HL-60 (cell line): ENCODE measurements around the gene ZNF547.

Experiments
- DNase-seq, 2 experiments: peaks; one replicate each; pipeline ENCODE4 v3.0.0-alpha.2; 2010 to 2020; ENCODE audit warnings: low read depth in 1 of 2, low spot score in 1 of 2
- H3K27ac ChIP-seq: fragments of 250-450 bp; sonication (Bioruptor Pico); replicated peaks from 2 replicates; pipeline ENCODE4 v1.5.1; 2020; ENCODE audit warnings: mild to moderate bottlenecking, moderate library complexity
- H3K27me3 ChIP-seq: fragments of 250-450 bp; sonication (Bioruptor Pico); 2 replicates; pipeline ENCODE4 v1.5.1; 2021; ENCODE audit warnings: mild to moderate bottlenecking, moderate library complexity; ENCODE audit not compliant: insufficient read depth, poor library complexity, severe bottlenecking
- H3K4me3 ChIP-seq: replicated peaks from 2 replicates; pipeline ENCODE4 v1.5.1; 2011; ENCODE audit warnings: mild to moderate bottlenecking, control low read depth, low read length; ENCODE audit not compliant: insufficient read depth
- GABPA ChIP-seq: IDR thresholded peaks from 2 replicates; pipeline ENCODE4 v1.6.1; 2012; ENCODE audit warnings: low read depth
- POLR2AphosphoS5 ChIP-seq: IDR thresholded peaks from 2 replicates; pipeline ENCODE4 v1.6.1; 2012; ENCODE audit warnings: low read depth
- SPI1 ChIP-seq: IDR thresholded peaks from 2 replicates; pipeline ENCODE4 v1.6.1; 2012; ENCODE audit warnings: low read depth, mild to moderate bottlenecking, borderline replicate concordance
- TF ChIP-seq, protein P1 (sequence below): IDR thresholded peaks from 2 replicates; pipeline ENCODE4 v1.6.1; 2012; ENCODE audit warnings: low read depth; ENCODE audit not compliant: insufficient replicate concordance
- TF ChIP-seq, protein P2 (sequence below): IDR thresholded peaks from one replicate; pipeline ENCODE4 v1.5.1; 2011; ENCODE audit warnings: low read length, control low read depth, inconsistent platforms; ENCODE audit not compliant: insufficient read depth

ZNF547 gene

DNA sequence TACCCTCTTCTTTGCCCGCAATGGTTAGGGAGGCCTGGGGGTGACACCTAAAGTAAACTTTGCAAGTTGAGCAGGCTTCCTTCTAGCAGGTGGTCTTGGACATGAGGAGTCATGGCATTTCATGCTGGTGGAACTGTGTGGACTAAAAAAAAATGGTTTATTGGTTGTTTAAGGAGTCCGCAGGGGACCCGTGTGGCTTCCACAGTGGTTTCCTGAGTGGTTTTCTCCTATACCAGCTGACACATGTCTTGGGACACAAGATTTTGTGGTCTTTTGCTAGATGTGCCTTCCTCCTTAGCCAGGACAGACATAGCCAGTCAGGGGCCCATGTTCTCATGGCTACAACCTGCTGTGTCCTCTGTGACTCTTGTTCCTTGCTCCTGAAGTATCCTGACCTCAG lies 41.6 kb upstream of the ZNF547 start:
- Histone ChIP-seq H3K27me3 (no peaks in the 10 kb centered on the region), H3K27ac (no peak overlapping the region), H3K4me3 (peak overlapping the region; percentile 89)
- TF ChIP-seq, protein P1, sequence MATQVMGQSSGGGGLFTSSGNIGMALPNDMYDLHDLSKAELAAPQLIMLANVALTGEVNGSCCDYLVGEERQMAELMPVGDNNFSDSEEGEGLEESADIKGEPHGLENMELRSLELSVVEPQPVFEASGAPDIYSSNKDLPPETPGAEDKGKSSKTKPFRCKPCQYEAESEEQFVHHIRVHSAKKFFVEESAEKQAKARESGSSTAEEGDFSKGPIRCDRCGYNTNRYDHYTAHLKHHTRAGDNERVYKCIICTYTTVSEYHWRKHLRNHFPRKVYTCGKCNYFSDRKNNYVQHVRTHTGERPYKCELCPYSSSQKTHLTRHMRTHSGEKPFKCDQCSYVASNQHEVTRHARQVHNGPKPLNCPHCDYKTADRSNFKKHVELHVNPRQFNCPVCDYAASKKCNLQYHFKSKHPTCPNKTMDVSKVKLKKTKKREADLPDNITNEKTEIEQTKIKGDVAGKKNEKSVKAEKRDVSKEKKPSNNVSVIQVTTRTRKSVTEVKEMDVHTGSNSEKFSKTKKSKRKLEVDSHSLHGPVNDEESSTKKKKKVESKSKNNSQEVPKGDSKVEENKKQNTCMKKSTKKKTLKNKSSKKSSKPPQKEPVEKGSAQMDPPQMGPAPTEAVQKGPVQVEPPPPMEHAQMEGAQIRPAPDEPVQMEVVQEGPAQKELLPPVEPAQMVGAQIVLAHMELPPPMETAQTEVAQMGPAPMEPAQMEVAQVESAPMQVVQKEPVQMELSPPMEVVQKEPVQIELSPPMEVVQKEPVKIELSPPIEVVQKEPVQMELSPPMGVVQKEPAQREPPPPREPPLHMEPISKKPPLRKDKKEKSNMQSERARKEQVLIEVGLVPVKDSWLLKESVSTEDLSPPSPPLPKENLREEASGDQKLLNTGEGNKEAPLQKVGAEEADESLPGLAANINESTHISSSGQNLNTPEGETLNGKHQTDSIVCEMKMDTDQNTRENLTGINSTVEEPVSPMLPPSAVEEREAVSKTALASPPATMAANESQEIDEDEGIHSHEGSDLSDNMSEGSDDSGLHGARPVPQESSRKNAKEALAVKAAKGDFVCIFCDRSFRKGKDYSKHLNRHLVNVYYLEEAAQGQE, result no peak
- TF ChIP-seq GABPA (no peak), POLR2AphosphoS5 (no peak), SPI1 (no peak)
- TF ChIP-seq, protein P2, sequence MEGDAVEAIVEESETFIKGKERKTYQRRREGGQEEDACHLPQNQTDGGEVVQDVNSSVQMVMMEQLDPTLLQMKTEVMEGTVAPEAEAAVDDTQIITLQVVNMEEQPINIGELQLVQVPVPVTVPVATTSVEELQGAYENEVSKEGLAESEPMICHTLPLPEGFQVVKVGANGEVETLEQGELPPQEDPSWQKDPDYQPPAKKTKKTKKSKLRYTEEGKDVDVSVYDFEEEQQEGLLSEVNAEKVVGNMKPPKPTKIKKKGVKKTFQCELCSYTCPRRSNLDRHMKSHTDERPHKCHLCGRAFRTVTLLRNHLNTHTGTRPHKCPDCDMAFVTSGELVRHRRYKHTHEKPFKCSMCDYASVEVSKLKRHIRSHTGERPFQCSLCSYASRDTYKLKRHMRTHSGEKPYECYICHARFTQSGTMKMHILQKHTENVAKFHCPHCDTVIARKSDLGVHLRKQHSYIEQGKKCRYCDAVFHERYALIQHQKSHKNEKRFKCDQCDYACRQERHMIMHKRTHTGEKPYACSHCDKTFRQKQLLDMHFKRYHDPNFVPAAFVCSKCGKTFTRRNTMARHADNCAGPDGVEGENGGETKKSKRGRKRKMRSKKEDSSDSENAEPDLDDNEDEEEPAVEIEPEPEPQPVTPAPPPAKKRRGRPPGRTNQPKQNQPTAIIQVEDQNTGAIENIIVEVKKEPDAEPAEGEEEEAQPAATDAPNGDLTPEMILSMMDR, result no peak
- peak in 1 of 2 experiments; percentile 58 for DNase-seq

DNA sequence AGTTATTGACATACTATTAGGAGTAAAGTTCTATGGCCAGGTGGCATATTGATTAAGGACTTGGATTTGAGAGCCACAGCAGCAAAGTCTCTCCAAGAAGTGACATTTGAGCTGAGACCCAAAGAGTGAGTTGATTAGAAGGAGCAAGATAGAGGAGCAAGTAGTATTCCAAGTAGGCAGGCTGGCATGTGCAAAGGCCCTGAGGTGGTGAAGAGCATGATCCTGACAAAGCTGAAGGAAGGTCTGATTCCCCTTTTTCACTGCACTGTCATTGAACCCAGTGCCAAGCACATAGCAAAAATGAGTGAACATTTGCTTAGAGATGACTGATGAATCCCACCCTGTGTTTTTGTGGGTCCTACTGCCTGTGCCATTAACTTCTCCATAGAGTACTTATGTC lies 38.4 kb upstream of the ZNF547 start:
- Histone ChIP-seq H3K4me3 (no peak overlapping the region), H3K27me3 (no peaks in the 10 kb centered on the region), H3K27ac (no peak overlapping the region)
- no peak for TF ChIP-seq SPI1
- no peak for TF ChIP-seq GABPA
- TF ChIP-seq POLR2AphosphoS5, result no peak
- TF ChIP-seq, protein P1, result no peak
- DNase-seq, result no peak

DNA sequence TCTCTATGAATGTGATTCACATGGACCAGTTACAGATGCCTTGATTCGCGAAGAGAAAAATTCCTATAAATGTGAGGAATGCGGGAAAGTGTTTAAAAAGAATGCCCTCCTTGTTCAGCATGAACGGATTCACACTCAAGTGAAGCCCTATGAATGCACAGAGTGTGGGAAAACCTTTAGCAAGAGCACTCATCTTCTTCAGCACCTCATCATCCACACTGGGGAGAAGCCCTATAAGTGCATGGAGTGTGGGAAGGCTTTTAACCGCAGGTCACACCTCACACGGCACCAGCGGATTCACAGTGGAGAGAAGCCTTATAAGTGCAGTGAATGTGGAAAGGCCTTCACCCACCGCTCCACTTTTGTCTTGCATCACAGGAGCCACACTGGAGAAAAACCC lies 35.4 kb upstream of the ZNF547 start:
- no peaks in the 10 kb centered on the region for H3K27me3 ChIP-seq
- DNase-seq, result no peak
- H3K27ac ChIP-seq, result no peak overlapping the region
- TF ChIP-seq GABPA (no peak), SPI1 (no peak), POLR2AphosphoS5 (no peak)
- TF ChIP-seq, protein P2, result no peak
- TF ChIP-seq, protein P1, result no peak
- H3K4me3 ChIP-seq, result no peak overlapping the region

DNA sequence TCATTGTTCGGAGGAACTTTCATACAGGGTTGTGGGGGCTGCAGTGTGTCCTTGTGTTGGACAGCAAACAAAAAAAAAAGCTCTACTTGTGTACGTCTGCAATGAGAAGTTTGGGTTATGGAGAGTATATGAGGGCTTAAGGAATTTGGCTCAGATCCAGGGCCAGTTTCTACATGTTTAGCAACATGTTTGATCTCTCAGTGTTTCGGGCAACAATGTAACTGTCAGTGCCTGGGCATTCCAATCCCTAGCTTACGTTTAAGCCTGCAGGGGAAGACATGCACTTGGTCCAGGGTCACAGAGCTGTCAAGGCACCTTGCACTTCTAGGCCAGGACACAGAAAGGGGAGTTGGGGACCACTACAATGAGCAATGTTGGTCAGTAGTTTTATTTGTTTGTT lies 29.2 kb upstream of the ZNF547 start:
- DNase-seq, result no peak
- TF ChIP-seq, protein P1, result no peak
- TF ChIP-seq POLR2AphosphoS5 (no peak), GABPA (no peak), SPI1 (no peak)
- TF ChIP-seq, protein P2, result no peak
- Histone ChIP-seq H3K4me3 (no peak overlapping the region), H3K27me3 (no peaks in the 10 kb centered on the region), H3K27ac (no peak overlapping the region)
